Activated naive CD8-positive, alpha-beta T cell treated with anti-CD3 and anti-CD28 coated beads for 36 hours (primary cell): ENCODE results near the gene CHN2. TPM values are rescaled to one million over a fixed set of nuclear protein-coding genes. Genes with fewer than 3 reads are reported as not detected.

Experiments
- DNase-seq: peaks from one replicate; pipeline ENCODE4 v3.0.0; 2021
- H3K27ac Mint-ChIP-seq: one replicate; pipeline ENCODE4 v1.8.0; 2022; ENCODE audit warnings: mild to moderate bottlenecking, moderate library complexity, mixed read lengths
- H3K27me3 Mint-ChIP-seq: one replicate; pipeline ENCODE4 v1.8.0; 2022; ENCODE audit warnings: mild to moderate bottlenecking, mixed read lengths
- H3K36me3 Mint-ChIP-seq: one replicate; pipeline ENCODE4 v1.8.0; 2021; ENCODE audit warnings: mild to moderate bottlenecking, mixed read lengths
- H3K4me1 Mint-ChIP-seq: one replicate; pipeline ENCODE4 v1.8.0; 2021; ENCODE audit warnings: mixed read lengths
- H3K4me3 Mint-ChIP-seq: one replicate; pipeline ENCODE4 v1.8.0; 2022; ENCODE audit warnings: mild to moderate bottlenecking, moderate library complexity, mixed read lengths
- H3K9me3 Mint-ChIP-seq: one replicate; pipeline ENCODE4 v1.8.0; 2022; ENCODE audit warnings: mixed read lengths
- total RNA-seq, 2 experiments: library from RNA; stranded (reverse); gene quantifications; one replicate each; pipeline ENCODE4 v1.2.3, GENCODE V29; 2021

The CHN2 gene
- total RNA-seq, 2 experiments from 2014 or later: 0.80 to 1.6 TPM

GRCh38 chr7:29306319-29306991 is 111.9 kb downstream of the CHN2 start:
- H3K27me3 Mint-ChIP-seq: peaks cover 4% of the 10 kb centered on the region
- H3K27ac Mint-ChIP-seq: no peak overlapping the region
- no peak overlapping the region for H3K4me3 Mint-ChIP-seq
- H3K36me3 Mint-ChIP-seq: no peaks in the 10 kb centered on the region
- peaks cover 6% of the 10 kb centered on the region for H3K9me3 Mint-ChIP-seq
- no peaks in the 10 kb centered on the region for H3K4me1 Mint-ChIP-seq
- no peak for DNase-seq

GRCh38 chr7:29308424-29308823 is 113.8 kb downstream of the CHN2 start:
- Mint-ChIP-seq H3K27ac (no peak overlapping the region), H3K4me3 (no peak overlapping the region), H3K27me3 (peaks cover 4% of the 10 kb centered on the region), H3K36me3 (no peaks in the 10 kb centered on the region), H3K9me3 (peaks cover 6% of the 10 kb centered on the region), H3K4me1 (no peaks in the 10 kb centered on the region)
- DNase-seq: no peak

GRCh38 chr7:29309041-29309854 is 114.7 kb downstream of the CHN2 start:
- H3K4me3 Mint-ChIP-seq: no peak overlapping the region
- H3K27me3 Mint-ChIP-seq: peaks cover 4% of the 10 kb centered on the region
- DNase-seq: no peak
- H3K9me3 Mint-ChIP-seq: peaks cover 6% of the 10 kb centered on the region
- no peaks in the 10 kb centered on the region for H3K4me1 Mint-ChIP-seq
- H3K36me3 Mint-ChIP-seq: no peaks in the 10 kb centered on the region
- no peak overlapping the region for H3K27ac Mint-ChIP-seq

GRCh38 chr7:29310625-29311024 is 116.0 kb downstream of the CHN2 start:
- Mint-ChIP-seq H3K36me3 (no peaks in the 10 kb centered on the region), H3K27ac (no peak overlapping the region), H3K27me3 (peaks cover 4% of the 10 kb centered on the region), H3K4me1 (no peaks in the 10 kb centered on the region), H3K4me3 (no peak overlapping the region), H3K9me3 (peaks cover 6% of the 10 kb centered on the region)
- no peak for DNase-seq

- peaks cover 4% of the 10 kb centered on the region for H3K27me3 Mint-ChIP-seq
- H3K9me3 Mint-ChIP-seq: peaks cover 6% of the 10 kb centered on the region
- no peaks in the 10 kb centered on the region for H3K4me1 Mint-ChIP-seq
- no peak for DNase-seq
- no peaks in the 10 kb centered on the region for H3K36me3 Mint-ChIP-seq
- H3K27ac Mint-ChIP-seq: no peak overlapping the region
- no peak overlapping the region for H3K4me3 Mint-ChIP-seq
Measured at GRCh38 chr7:29311314-29311713, 116.7 kb downstream of the CHN2 start.

GRCh38 chr7:29314148-29314547 is 119.6 kb downstream of the CHN2 start:
- Mint-ChIP-seq H3K4me1 (no peaks in the 10 kb centered on the region), H3K9me3 (peaks cover 6% of the 10 kb centered on the region), H3K27me3 (no peaks in the 10 kb centered on the region), H3K4me3 (no peak overlapping the region), H3K27ac (no peak overlapping the region), H3K36me3 (no peaks in the 10 kb centered on the region)
- no peak for DNase-seq

- peaks cover 2% of the 10 kb centered on the region for H3K9me3 Mint-ChIP-seq
- H3K27me3 Mint-ChIP-seq: no peaks in the 10 kb centered on the region
- H3K36me3 Mint-ChIP-seq: no peaks in the 10 kb centered on the region
- no peaks in the 10 kb centered on the region for H3K4me1 Mint-ChIP-seq
- H3K27ac Mint-ChIP-seq: no peak overlapping the region
- H3K4me3 Mint-ChIP-seq: no peak overlapping the region
- no peak for DNase-seq
Measured at GRCh38 chr7:29315122-29315891, 120.7 kb downstream of the CHN2 start.

- Mint-ChIP-seq H3K4me1 (no peaks in the 10 kb centered on the region), H3K27me3 (no peaks in the 10 kb centered on the region), H3K27ac (no peak overlapping the region), H3K36me3 (no peaks in the 10 kb centered on the region), H3K4me3 (no peak overlapping the region), H3K9me3 (peaks cover 2% of the 10 kb centered on the region)
- no peak for DNase-seq
Measured at GRCh38 chr7:29315892-29316270, 121.3 kb downstream of the CHN2 start.

- Mint-ChIP-seq H3K36me3 (no peaks in the 10 kb centered on the region), H3K4me3 (no peak overlapping the region), H3K27ac (no peak overlapping the region), H3K9me3 (no peaks in the 10 kb centered on the region), H3K4me1 (no peaks in the 10 kb centered on the region), H3K27me3 (no peaks in the 10 kb centered on the region)
- DNase-seq: no peak
Measured at GRCh38 chr7:29316926-29317325, 122.4 kb downstream of the CHN2 start.

GRCh38 chr7:29318853-29319718 is 124.5 kb downstream of the CHN2 start:
- Mint-ChIP-seq H3K27me3 (no peaks in the 10 kb centered on the region), H3K4me3 (no peak overlapping the region), H3K36me3 (no peaks in the 10 kb centered on the region), H3K27ac (no peak overlapping the region), H3K9me3 (no peaks in the 10 kb centered on the region), H3K4me1 (no peaks in the 10 kb centered on the region)
- DNase-seq: no peak

GRCh38 chr7:29319719-29320521 is 125.3 kb downstream of the CHN2 start:
- no peak for DNase-seq
- Mint-ChIP-seq H3K9me3 (no peaks in the 10 kb centered on the region), H3K27ac (no peak overlapping the region), H3K4me1 (no peaks in the 10 kb centered on the region), H3K36me3 (no peaks in the 10 kb centered on the region), H3K27me3 (no peaks in the 10 kb centered on the region), H3K4me3 (no peak overlapping the region)

GRCh38 chr7:29320577-29320976 is 126.0 kb downstream of the CHN2 start:
- Mint-ChIP-seq H3K27ac (no peak overlapping the region), H3K4me1 (no peaks in the 10 kb centered on the region), H3K27me3 (no peaks in the 10 kb centered on the region), H3K9me3 (no peaks in the 10 kb centered on the region), H3K4me3 (no peak overlapping the region), H3K36me3 (no peaks in the 10 kb centered on the region)
- no peak for DNase-seq

GRCh38 chr7:29322023-29322712 is 127.6 kb downstream of the CHN2 start:
- Mint-ChIP-seq H3K27me3 (no peaks in the 10 kb centered on the region), H3K4me3 (no peak overlapping the region), H3K27ac (no peak overlapping the region), H3K9me3 (no peaks in the 10 kb centered on the region), H3K4me1 (no peaks in the 10 kb centered on the region), H3K36me3 (no peaks in the 10 kb centered on the region)
- no peak for DNase-seq
